ENCODE measurements around the gene ZNF385B.

ZNF385B gene

DNA sequence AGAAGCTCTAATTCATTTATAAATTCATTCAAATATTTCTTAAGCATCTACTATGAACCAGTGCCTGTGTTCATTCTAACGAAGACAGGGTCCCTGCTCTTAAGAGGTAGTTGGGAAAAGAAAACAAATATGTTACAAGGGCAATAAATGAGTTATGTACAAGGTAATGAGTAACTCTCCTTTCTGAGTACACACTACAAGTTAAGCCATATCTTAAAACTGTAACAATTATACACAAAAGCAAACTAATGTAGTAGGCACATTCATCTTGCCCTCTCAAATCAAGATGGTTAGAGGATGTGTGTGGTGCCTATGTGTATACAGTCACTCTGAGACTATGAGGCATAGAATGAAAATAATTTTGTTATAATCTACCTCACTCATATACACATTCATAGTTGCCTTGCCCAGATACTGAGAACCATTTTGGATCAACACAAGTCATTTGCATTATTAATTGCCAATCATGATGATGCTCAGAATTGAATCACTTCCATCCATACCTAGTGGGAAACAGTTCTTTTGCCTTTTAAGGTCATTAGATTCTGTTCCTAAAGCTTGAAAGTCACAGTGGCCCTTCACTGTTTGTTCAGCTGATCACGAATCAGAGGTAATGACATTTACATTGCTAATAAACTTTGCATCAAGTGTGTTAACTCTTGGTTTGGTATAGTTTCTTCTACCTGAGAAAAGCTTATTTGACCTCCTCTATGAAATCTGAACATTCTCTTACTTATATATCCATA, 283.1 kb downstream of the ZNF385B start:
- DNase-seq: no peak

- no peak for DNase-seq
These were observed 287.3 kb downstream of the ZNF385B start for GRCh38 chr2:179574061-179574519.

DNA sequence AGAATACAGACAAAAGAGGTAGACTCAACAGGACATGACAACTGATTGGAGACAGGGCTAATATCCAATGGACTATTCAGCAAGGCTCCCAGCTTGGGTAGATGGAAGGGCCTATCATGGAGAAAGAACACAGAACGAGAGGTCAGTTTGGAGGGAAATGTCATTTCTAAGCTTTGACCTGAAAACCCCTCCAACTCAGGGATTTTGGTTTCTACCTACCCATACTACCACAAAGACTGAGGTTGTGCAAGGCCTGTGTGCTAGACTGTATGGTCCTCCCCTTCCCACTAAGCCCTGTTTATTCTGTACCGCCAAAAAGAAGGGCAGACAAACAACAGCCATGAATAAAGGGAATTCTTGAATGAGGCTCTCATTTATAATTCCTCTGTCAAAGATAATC, 288.9 kb downstream of the ZNF385B start:
- DNase-seq: no peak

- DNase-seq: no peak
These were observed 289.7 kb downstream of the ZNF385B start for GRCh38 chr2:179571721-179572120.

- no peak for DNase-seq
These were observed 290.2 kb downstream of the ZNF385B start for GRCh38 chr2:179571252-179571651.

- DNase-seq: no peak
These were observed 291.6 kb downstream of the ZNF385B start for GRCh38 chr2:179569831-179570233.

GRCh38 chr2:179565807-179566206, 295.6 kb downstream of the ZNF385B start:
- DNase-seq: no peak

DNA sequence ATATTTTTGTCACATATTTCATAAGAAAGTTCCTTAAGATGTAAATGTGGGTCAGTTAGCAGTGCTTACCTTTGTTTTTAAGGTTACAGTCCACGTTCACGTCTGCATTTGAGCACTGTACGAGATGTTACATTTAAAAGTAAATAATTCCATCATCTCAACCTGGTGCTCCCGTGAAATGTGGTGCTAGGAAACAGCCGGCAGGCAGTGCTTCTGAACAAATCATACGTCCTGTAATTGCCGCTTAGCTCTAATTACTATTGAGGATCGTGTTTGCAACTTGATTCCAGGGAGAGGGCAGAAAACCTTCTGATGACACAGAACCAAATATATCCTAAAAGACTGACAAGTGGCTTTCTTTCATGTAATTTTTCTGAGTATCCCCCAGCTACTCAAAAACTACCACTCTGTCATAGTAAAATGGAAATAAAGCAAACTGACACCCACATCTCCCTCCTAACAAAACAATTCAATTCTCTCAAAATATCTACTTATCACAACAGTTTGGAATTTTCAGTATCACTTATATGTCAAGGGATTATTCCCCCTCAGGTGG, 299.0 kb downstream of the ZNF385B start:
- DNase-seq: no peak

DNA sequence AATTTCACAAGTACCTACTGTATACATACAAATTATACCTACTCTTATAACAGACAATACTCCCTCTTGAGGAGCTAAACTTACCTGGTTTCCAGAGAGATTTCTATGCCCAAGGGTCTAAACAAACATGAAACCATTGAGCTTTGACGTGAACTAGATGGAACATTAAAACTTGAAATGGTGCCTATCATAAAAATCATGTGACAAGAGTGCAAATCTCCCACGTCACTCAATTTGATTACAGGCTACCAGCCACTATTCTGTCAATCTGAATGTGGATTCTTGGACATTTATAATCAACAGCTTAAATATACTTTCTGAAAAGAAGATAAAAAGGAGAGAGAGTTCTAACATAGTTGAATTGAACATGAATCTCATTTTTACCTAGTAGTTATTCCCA, 299.7 kb downstream of the ZNF385B start:
- no peak for DNase-seq

GRCh38 chr2:179560257-179560735, 301.1 kb downstream of the ZNF385B start:
- DNase-seq: no peak

DNA sequence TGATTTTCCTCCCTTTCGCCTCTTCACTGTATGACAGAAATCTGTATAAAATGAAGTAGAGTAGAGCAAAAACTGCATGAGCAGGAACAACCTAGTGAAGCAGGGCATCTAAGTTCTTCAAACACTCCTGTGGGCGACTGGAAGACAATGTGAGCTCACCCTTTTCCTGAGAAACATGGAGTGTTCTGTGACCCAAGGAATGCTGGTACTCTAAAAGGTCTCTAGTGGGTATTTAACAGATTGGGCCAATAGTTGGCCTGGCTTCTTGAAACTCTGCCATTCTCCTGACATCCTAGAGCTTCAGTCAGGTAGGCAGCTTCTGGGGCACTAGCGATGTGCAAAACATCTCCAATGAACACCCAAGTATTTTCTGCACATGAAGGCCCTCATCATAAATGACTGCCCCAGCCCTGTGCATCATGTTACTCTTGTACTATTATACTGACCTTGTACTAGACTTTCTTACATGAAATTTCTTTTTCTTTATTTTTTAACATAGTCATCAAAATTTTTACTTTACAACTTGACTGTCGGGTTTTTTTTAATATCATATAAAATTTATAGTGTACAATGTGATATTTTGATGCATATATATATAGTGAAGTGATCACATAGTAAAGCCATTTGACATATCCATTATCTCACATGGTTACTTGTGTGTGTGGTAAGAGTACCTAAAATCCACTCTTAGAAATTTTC, 302.2 kb downstream of the ZNF385B start:
- no peak for DNase-seq

DNA sequence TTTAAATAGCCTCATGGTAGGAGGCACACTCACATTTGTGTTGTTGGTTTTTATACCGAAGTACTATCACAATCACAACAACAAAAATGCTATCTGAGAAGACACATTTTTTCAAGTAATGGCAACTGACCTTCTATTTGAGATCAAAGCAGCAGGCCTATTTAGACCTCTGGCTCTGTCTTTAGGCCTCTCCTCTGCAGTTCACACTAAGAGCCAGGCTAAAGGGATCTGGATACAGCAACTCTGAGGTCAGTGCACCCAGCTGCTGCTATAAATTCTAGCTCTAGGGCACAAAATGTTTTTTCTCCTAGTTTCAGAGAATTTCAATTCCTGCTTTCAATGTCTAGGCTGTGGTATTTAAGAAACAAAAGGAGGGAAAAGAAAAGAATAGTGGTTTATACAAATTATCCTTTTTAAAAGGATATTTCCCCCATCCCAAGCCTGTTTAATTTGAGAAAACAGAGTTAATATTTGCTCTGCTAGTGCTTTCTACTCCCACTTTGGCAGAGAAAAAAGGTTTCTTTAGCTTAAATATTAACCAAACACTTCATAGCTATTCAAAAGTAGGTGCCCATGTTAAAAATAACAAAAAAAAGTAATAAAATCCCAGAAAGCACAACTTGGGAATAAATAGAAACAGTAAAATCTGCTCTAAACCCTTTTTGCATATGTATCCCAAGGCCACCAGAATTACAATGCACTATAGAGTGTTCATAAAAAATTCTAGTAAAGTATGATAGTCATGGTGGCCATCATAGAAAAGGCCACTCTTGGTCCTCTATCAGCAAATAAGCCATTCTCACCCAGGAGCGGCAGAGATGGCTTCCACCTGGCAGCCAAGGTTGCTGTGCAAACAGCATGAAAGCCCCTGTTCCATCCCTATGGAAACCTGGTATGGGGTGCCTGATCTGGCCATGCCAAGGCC, 303.1 kb downstream of the ZNF385B start:
- DNase-seq: no peak

DNA sequence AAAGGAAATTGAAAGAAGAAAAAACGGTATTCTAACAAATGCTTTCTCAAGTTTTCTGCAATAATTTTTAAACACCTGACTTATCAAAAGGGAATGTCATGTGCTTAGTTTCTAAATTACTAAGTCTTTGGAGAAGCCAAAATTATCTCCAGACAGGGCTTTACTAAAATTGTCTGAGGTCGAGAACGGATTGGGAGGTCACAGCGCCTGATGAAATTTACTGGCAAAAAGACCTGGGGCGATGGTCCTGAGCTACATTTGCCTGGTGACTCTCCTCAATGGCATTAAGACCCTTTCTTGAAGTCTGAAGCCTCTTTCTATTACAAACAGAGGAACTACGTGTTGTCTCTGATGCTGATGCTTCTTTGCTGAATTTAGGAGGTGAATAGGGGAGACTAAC, 305.0 kb downstream of the ZNF385B start:
- DNase-seq: no peak

GRCh38 chr2:179555691-179556283, 305.6 kb downstream of the ZNF385B start:
- DNase-seq: no peak

DNA sequence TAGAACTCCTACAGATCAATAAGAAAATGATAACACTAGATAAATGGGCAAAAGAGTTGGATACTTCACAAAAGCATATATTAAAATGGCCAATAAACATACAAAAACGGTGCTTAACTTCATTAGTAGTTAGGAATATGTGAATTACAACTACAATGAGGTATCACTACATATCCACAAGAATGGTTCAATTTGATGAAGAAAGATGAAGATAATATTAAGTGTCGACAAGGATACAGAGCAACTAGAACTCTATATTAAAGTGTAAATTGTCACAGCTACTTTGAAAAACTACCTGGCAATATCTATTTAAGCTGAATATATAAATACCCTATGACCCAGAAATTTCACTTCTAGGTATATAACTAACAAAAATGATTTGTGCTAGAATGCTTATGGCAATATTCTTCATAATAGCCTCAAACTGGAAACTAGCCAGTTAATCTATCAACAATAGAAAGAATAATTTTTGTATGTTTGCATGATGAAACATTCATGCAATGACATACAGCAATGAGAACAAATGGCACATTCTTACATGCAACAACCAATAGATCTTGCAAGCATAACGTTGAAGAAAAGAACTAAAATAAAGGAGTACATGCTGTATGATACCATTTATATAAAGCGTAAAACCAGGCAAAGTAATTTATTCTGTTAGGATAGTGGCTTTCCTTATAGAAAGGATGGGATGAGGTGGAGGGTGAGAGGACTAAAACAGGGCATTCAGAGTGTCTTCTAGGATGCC, 306.6 kb downstream of the ZNF385B start:
- DNase-seq: no peak

- DNase-seq: no peak
These were observed 308.0 kb downstream of the ZNF385B start for GRCh38 chr2:179553382-179553781.

DNA sequence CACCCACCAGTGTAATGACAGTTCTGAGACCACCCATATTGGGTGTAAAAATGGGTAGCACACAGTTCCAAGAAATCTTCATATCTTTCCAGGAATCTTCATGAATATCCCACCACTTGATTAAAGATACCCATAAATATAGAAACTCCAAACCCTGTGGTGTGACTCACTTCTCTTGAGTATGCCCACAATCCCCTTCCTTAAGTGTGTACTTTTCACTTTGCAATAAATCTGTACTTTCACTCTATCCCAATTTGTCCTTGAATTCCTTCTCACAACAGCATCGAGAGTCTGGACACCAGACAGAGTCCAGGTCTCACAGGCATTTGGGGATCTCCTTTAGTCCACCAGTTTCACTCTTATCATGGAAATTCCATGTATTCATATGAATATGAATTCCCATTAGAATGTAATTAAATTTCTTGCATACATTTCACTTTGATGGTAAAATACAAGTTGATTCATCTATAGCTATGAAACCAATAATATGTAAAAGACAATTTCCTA, 309.8 kb downstream of the ZNF385B start:
- no peak for DNase-seq

- DNase-seq: no peak
These were observed 310.6 kb downstream of the ZNF385B start for GRCh38 chr2:179550849-179551248.

GRCh38 chr2:179550214-179550613, 311.2 kb downstream of the ZNF385B start:
- DNase-seq: no peak

DNA sequence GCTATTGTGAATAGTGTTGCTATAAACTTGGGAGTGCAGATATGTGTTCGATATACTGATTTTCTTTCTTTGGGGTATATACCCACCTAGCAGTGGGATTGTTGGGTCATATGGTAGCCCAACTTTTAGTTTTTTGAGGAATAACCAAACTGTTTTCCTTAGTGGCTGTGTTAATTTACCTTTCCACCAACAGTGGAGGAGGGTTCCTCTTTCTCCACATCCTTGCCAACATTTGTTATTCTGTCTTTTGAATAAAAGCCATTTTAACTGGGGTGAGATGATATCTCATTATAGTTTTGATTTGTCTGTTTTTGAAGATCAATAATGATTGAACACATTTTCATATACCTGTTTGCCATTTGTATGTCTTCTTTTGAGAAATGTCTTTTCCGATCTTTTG, 314.8 kb downstream of the ZNF385B start:
- DNase-seq: no peak

- DNase-seq: no peak
These were observed 316.4 kb downstream of the ZNF385B start for GRCh38 chr2:179545024-179545423.
